Dedifferentiated amniotic fluid mesenchymal stem cell (primary cell): ENCODE results near the gene DSN1.
A peak's percentile ranks its signal among the peaks of the same experiment; 100 is the strongest.

Experiments
- DNase-seq: peaks from one replicate; pipeline ENCODE4 v3.0.0-alpha.2; 2016; ENCODE audit errors: extremely low spot score

The DSN1 gene

DNA sequence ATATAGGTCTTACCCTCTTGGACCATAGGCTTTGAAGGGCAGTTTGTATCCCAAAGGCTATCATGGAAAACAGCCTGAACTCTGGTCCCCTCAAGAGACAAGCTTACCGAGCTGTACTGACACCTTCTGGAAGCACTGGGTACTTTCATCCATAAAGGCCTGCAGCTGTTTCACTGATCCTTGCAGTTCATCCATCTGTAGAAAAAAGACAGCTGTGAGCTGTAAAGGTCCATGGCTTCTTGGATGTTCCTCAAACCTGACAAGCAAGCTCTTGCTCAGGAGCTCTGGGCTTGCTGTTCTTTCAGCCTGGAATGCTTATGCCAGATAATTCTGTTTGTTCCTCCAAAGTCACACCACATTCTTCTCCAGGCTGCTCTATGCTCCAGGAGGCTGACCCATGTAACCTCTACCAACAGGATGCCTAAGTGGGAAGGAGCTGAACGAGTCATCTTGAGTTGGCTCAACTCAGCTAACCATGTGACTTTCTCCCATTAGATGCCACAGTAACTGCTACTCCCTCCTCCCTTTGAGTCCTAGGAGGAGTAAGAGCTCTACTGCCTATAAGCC lies 18.8 kb downstream of the DSN1 start:
- peak; percentile 39 for DNase-seq

GRCh38 chr20:36752582-36752981 lies 21.0 kb downstream of the DSN1 start:
- DNase-seq: no peak

DNA sequence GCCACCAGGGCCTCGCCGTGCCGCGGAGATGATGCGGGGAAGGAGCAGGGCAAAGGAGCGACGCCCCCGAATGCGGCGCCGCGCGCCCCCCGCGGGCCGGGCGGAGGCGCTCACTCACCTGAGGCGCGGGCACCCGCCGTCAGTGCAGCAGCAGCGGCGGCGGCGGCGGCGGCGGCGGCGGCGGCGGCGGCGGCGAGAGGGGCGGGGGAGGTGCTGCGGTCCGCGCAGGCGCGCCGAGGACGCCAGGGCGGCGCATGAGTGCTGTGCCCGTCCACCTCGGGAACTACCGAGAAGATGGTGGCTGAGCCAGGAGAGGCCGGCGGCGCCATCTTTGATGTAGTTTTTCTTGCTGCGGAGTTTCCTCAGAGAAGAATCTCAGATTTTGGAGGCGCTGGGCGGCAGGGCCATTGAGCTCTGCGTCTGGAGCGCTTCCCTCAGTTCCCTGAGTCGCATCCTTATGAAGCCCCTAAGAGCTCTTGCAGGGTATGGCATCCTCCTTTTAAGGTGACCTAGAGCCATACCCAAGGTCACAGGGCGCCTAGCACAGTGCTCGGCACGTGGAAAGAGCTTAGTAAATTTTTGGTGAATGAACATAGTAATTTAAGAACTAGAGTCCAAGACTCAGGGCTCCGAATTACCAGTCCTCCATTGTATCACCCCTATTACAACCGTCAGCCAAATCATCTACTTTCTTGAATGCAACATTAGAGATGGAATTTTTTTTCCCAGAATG lies 27.5 kb downstream of the DSN1 start, which contains the start of gene NDRG3:
TSS of gene NDRG3 (minus strand) at position 164 of the 733 bp plus-strand sequence. CDS start 24,355 bp downstream, outside the sequence.
- DNase-seq: peak; percentile 84

DNA sequence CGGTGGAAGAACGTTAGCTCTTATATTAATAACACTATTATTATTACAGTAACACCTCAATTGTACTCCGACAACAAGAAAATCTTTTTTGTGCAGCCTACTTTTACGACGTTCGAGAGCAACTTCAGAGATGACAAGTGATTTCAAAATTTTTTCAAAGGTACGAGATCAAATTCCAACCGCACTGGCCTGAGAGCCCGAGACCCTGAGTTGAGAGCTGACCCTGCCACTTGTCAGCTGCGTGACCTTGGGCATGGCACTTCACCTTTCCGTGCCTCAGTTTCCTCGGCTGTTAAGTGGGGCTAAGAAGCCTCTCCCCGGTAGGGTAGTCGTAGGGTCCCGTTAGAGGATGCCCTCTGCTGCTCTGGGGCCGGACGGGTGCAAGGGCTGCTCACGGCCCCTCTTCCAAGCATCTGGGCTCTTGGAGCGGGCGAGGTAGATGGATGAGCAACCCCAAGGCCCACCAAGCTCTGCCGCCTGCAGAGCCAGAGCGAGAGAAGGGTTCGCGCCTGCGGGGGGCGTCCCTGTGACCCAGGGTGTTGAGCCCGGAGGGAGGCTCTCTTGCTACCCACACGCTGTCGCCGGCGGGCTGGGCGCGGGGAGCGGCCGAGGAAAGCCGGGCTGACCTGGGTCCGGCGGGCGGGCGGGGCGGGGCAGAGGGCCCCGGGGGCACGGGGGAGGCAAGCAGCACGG lies 28.2 kb downstream of the DSN1 start:
- no peak for DNase-seq

- no peak for DNase-seq
These were observed 28.8 kb downstream of the DSN1 start for GRCh38 chr20:36744764-36745191.

- DNase-seq: no peak
These were observed 29.3 kb downstream of the DSN1 start for GRCh38 chr20:36744243-36744642.

DNA sequence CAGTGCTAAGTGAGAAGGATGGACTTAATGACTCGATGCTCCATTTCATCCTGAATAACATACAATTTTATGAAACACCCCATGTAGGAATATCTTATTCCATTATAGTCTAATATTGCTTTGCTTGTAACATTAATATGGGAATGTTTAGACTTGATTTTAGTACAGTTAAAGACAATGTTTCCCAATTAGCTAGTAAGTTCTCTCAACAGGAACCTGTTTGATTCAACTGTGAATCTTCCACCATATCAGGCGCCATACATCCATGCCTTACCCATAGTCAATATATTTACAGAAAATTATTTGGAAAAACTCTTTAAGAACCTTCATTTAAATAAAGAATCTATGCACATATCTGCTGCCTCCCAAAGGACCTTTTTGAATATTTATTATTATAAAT lies 31.0 kb downstream of the DSN1 start:
- DNase-seq: no peak

GRCh38 chr20:36741072-36741471 lies 32.5 kb downstream of the DSN1 start:
- no peak for DNase-seq

DNA sequence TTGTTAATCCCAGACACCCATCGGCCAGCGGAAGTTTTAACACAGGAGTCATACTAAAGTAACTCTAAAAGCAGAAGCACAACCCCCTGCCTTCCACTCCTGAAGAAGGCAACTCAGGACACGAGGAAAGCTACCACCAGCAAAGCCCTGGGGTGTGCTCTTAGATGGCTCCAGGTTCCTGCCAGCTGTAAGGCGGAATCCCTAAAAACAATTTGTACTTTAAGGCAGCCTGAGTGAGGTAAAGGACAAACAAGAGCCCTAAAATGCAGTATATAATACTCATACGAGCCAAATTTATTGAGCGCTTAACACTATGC lies 36.4 kb downstream of the DSN1 start:
- no peak for DNase-seq

- DNase-seq: no peak
These were observed 36.9 kb downstream of the DSN1 start for GRCh38 chr20:36736451-36737182.

DNA sequence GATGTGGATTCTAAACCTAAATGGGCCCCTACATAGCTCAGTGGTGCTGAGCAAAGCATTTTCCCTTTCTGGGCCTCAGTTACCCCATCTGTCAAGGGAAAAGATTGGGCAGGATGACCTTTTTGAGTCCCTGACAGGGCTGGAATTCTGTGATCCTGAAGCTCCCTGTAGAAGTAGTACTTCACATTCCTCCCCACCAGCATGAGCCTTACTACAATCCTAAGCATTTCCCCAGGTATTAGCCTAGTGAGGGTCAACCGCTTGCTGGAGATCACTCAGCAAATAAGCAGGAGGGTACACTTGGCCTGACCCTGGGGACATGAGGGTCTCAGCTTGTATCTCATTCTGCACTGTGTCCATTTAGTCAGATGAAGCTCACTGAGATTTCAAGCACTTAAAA lies 41.1 kb downstream of the DSN1 start:
- no peak for DNase-seq

DNA sequence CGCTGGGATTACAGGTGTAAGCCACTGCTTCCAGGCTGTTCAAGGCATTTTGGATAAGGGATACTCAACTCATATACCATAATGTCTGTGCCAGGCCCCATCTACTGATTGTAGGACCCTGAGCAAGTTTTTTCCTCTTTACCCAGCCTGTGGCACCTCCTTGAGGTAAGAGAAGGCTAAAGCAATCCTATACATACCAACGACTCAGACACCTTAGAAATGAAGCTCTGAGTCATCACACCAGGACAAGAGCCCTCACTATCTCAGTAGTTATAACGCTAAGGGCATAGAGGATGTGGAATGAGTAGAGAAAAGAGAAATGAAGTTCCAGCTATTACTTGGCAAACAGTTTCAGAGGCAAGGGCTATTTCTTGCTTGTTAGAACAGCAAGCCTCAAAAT lies 44.6 kb downstream of the DSN1 start:
- DNase-seq: no peak

GRCh38 chr20:36726168-36726567 lies 47.4 kb downstream of the DSN1 start:
- DNase-seq: no peak

DNA sequence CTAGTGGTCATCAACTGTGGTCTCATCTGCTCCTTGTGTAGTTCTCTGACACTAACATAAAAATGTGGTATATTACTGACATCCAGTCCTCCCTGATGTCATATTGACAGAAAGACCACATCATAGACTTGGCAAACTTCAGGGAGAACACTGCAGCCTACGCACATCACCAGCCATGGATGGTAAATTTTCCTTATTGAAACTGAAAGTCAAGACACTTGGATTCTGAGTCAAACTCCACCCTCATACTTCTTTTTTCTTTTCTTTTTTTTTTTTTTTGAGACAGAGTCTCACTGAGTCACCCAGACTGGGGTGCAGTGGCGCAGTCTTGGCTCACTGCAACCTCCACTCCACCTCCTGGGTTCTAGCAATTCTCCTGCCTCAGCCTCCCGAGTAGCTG lies 53.1 kb downstream of the DSN1 start:
- no peak for DNase-seq

DNA sequence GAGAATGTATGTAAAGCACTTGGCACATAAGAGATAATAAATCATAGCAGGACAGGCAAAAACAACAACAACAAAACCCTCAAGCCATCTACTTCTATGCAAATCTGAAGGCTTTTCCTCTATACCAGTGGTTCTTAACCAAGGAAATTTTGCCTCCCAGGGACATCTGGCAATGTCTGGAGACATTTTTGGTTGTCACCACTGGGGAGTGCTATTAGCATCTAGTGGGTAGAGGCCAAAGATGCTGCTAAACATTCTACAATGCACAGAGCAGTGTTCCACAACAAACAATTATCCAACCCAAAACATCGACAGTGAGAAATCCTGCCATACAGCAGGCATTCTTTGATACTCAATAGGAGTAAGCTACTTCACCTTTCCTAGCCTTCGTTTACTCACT lies 55.9 kb downstream of the DSN1 start:
- DNase-seq: no peak

- no peak for DNase-seq
These were observed 56.5 kb downstream of the DSN1 start for GRCh38 chr20:36717021-36717420.

DNA sequence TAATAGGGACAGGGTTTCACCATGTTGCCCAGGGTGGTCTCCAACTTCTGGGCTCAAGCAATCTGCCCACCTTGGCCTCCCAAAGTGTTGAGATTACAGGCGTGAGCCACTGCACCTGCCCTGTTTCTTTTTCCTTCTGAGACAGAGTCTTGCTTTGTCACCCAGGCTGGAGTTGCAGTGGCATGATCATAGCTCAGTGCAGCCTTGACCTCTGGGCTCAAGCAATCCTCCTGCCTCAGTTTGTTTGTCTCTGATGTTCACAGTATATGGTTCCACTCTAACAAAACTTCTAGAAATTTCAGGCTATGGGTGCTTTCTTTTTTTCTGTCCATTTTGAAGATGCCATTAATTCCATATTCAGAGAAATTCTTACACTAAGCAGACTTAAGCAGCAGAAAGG lies 60.8 kb downstream of the DSN1 start:
- DNase-seq: no peak

DNA sequence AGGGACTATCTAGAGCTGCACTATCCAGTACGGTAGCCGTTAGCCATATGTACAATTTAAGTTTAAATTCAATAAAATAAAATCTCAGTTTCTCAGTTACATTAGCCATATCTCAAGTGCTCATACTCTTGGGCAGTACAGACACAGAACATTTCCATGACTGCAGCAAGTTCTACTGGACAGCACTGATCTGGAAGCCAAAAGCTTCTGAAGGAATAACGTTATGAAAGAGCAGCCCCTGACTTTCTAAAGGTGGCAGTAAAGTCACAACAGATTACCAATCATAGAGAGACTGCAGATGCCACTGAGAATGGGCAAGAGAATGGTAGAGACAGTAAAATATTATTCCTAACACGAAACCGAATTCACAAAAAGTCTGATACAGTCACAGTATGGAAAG lies 64.4 kb downstream of the DSN1 start:
- DNase-seq: no peak

GRCh38 chr20:36703530-36703929 lies 70.0 kb downstream of the DSN1 start:
- DNase-seq: no peak
